Prostate gland (tissue), 2 donors: Measurements from ENCODE around the gene THSD7A.

Experiments used
- POLR2AphosphoS5 ChIP-seq: sonication (generic); formaldehyde crosslinking; IDR thresholded peaks from one replicate; pipeline ENCODE4 v1.6.1; 2017; ENCODE audit warnings: antibody characterized with exemption
- TF ChIP-seq, protein P1 (sequence below), 4 experiments: fragments of 200-600 bp in 2 of 4; fragments of 450-650 bp in 2 of 4; sonication (generic) in 2 of 4; IDR thresholded peaks; 1 replicate in 3 of 4; 2 replicates in 1 of 4; pipeline ENCODE4 v1.5.1; 2016 to 2019; ENCODE audit warnings: antibody characterized with exemption in 4 of 4, mild to moderate bottlenecking in 2 of 4, moderate library complexity in 2 of 4

DNA sequence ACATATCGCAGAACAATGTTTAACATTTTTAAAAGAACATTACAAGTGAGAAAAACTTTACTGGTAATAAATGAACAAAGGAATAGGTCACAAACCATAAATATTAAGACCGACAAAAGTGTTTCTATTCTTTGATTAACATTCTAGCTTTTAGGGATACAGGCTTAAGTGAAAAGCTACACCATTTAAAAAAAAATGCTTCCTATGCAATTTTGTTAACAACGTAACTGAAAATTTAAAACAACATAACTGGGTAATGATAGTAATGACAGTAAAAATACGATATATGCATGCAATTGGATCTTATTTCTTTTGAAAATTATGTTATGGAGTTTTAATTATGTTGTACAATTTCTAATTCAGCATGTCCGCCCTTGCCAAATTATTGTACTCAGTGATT lies 49.7 kb upstream of the THSD7A start:
- TF ChIP-seq, protein P1, sequence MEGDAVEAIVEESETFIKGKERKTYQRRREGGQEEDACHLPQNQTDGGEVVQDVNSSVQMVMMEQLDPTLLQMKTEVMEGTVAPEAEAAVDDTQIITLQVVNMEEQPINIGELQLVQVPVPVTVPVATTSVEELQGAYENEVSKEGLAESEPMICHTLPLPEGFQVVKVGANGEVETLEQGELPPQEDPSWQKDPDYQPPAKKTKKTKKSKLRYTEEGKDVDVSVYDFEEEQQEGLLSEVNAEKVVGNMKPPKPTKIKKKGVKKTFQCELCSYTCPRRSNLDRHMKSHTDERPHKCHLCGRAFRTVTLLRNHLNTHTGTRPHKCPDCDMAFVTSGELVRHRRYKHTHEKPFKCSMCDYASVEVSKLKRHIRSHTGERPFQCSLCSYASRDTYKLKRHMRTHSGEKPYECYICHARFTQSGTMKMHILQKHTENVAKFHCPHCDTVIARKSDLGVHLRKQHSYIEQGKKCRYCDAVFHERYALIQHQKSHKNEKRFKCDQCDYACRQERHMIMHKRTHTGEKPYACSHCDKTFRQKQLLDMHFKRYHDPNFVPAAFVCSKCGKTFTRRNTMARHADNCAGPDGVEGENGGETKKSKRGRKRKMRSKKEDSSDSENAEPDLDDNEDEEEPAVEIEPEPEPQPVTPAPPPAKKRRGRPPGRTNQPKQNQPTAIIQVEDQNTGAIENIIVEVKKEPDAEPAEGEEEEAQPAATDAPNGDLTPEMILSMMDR (IDR thresholded peaks at IDR 0.05) = no peak
- no peak for TF ChIP-seq POLR2AphosphoS5
